Measurements from ENCODE around the gene RGS7BP. TPM values are rescaled to one million over a fixed set of nuclear protein-coding genes. Genes with fewer than 3 reads are reported as not detected.

RGS7BP gene
- total RNA-seq, 1 experiment from 2014 or later: not detected

DNA sequence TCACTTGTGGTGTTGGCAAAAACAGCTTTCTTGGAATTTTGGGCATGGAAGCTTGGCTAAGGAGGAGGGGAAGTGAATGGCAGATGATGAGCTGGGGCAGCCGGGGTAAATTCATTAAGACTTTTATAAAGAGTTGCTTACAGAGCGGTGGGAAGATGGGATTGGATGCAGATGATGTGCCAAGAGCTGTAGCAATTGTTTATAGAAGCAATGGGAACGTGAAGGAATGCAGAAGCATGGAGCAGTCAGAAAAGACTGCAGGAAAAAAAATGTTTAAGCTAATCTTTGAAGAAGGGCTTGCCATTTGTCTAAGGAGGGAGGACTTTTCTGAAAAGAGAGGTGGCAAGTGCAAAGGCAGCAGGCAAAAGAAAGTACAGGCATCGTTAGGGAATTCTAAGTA lies 97.9 kb downstream of the RGS7BP start:
- no peaks in the 10 kb centered on the region for H3K9me2 ChIP-seq (ENCODE audit: insufficient read depth)
- H3K4me3 ChIP-seq (replicated peaks in 1 of 2; ENCODE audit: low read depth in 1 of 2, low read length in 2 of 2): no peak overlapping the region
- CTCF ChIA-PET: no interaction called here
- no peak for DNase-seq (ENCODE audit: low read depth, low spot score)
- peaks cover 30% of the 10 kb centered on the region for H3K27me3 ChIP-seq (ENCODE audit: insufficient read depth, low read length)
- no peak overlapping the region for H2AFZ ChIP-seq (ENCODE audit: low read depth, low read length, poor library complexity, severe bottlenecking)
- H3K36me3 ChIP-seq (ENCODE audit: control insufficient read depth in 1 of 2, insufficient read depth in 2 of 2, low read length in 2 of 2): no peaks in the 10 kb centered on the region
- H3K9ac ChIP-seq (ENCODE audit: low read length): no peak overlapping the region
- no peaks in the 10 kb centered on the region for H3K4me1 ChIP-seq (ENCODE audit: control insufficient read depth in 1 of 2, insufficient read depth in 2 of 2, low read length in 2 of 2)
- RAD21 ChIA-PET (ENCODE audit: low non-redundant PET in 1 of 2, low total read pairs in 2 of 2, uncharacterized antibody in 2 of 2, unreplicated experiment in 2 of 2): no interaction called here
- POLR2A ChIA-PET: no interaction called here
- no TSS peak for BruUV-seq (replicated peaks)
- H3K4me2 ChIP-seq (ENCODE audit: low read length): no peak overlapping the region
- no peak for ATAC-seq
- no peak overlapping the region for H3K27ac ChIP-seq (ENCODE audit: low read depth, low read length)
- TF ChIP-seq CBX3 (IDR thresholded peaks at IDR 0.05; ENCODE audit: low read depth): no peak
- no peak for TF ChIP-seq YY1 (IDR thresholded peaks at IDR 0.05; ENCODE audit: extremely low read depth, insufficient replicate concordance, low read depth, low read length)
- TF ChIP-seq ZNF274 (IDR thresholded peaks at IDR 0.05; ENCODE audit: low read depth, low read length): no peak
- no peak for TF ChIP-seq ZFX (IDR thresholded peaks at IDR 0.05)
- TF ChIP-seq ATF3 (IDR thresholded peaks at IDR 0.05): no peak
- no peak for TF ChIP-seq EGR1 (IDR thresholded peaks at IDR 0.05; ENCODE audit: low read depth)
- no peak for TF ChIP-seq REST (IDR thresholded peaks at IDR 0.05; ENCODE audit: low read depth)
- TF ChIP-seq, protein P1, sequence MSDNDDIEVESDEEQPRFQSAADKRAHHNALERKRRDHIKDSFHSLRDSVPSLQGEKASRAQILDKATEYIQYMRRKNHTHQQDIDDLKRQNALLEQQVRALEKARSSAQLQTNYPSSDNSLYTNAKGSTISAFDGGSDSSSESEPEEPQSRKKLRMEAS (IDR thresholded peaks at IDR 0.05): no peak
- no peak for TF ChIP-seq RAD21 (IDR thresholded peaks at IDR 0.05; ENCODE audit: low read depth)
- TF ChIP-seq, protein P2, sequence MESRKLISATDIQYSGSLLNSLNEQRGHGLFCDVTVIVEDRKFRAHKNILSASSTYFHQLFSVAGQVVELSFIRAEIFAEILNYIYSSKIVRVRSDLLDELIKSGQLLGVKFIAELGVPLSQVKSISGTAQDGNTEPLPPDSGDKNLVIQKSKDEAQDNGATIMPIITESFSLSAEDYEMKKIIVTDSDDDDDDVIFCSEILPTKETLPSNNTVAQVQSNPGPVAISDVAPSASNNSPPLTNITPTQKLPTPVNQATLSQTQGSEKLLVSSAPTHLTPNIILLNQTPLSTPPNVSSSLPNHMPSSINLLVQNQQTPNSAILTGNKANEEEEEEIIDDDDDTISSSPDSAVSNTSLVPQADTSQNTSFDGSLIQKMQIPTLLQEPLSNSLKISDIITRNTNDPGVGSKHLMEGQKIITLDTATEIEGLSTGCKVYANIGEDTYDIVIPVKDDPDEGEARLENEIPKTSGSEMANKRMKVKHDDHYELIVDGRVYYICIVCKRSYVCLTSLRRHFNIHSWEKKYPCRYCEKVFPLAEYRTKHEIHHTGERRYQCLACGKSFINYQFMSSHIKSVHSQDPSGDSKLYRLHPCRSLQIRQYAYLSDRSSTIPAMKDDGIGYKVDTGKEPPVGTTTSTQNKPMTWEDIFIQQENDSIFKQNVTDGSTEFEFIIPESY (IDR thresholded peaks at IDR 0.05; ENCODE audit: extremely low read depth, insufficient replicate concordance, low read length): no peak
- no peak for TF ChIP-seq TCF7L2 (IDR thresholded peaks at IDR 0.05; ENCODE audit: borderline replicate concordance, extremely low read depth, insufficient read depth, insufficient read length)
- H3K79me2 ChIP-seq (ENCODE audit: insufficient read depth, low read length): no peaks in the 10 kb centered on the region
- no peaks in the 10 kb centered on the region for H4K20me1 ChIP-seq (ENCODE audit: insufficient read depth)
- intact Hi-C loops (cut with micrococcal nuclease): no loop called here
- no peaks in the 10 kb centered on the region for H3K9me3 ChIP-seq (ENCODE audit: control insufficient read depth in 1 of 2, insufficient read depth in 1 of 2, low read depth in 1 of 2, low read length in 2 of 2)
